Heart left ventricle (tissue), 16 donors: ENCODE measurements around the gene RCAN3. TPM values are rescaled to one million over a fixed set of nuclear protein-coding genes. Genes with fewer than 3 reads are reported as not detected.
A peak's percentile ranks its signal among the peaks of the same experiment; 100 is the strongest.
"Not testable (repeated sequence)": the region's sequence is repeated elsewhere in the genome, so short reads cannot be mapped to it uniquely, and the experiment has no call there.

Source experiments
- ATAC-seq, 4 donors: fragments of 200-7000 bp; cut with Tn5 transposase; one replicate each; pipeline ENCODE4 v1.9.1; 2020 to 2022; ENCODE audit warnings: moderate library complexity in 4 of 4, mild to moderate bottlenecking in 3 of 4, moderate number of reproducible peaks in 1 of 4
- DNase-seq, 5 donors: peaks; one replicate each; pipeline ENCODE4 v3.0.0-alpha.2; 2020
- H3K27ac ChIP-seq, 12 donors: fragments of 200-600 bp; sonication (generic) in 4 of 12; one replicate each; pipeline versions ENCODE4 v1.5.0 to v1.8.0; 2016 to 2022; ENCODE audit warnings: mild to moderate bottlenecking in 2 of 12
- H3K27me3 ChIP-seq, 9 donors: fragments of 200-600 bp; sonication (generic) in 2 of 9; one replicate each; pipeline versions ENCODE4 v1.5.1 to v1.8.0; 2016 to 2022; ENCODE audit warnings: mild to moderate bottlenecking in 3 of 9
- H3K36me3 ChIP-seq, 9 donors: fragments of 200-600 bp; sonication (generic) in 2 of 9; one replicate each; pipeline versions ENCODE4 v1.5.0 to v1.8.0; 2018 to 2022; ENCODE audit warnings: mild to moderate bottlenecking in 2 of 9
- H3K4me1 ChIP-seq, 12 donors: fragments of 200-600 bp; sonication (generic) in 4 of 12; one replicate each; pipeline versions ENCODE4 v1.5.0 to v1.8.0; 2016 to 2022; ENCODE audit warnings: mild to moderate bottlenecking in 3 of 12
- H3K4me3 ChIP-seq, 12 donors: fragments of 200-600 bp; sonication (generic) in 4 of 12; one replicate each; pipeline versions ENCODE4 v1.5.0 to v1.8.0; 2017 to 2022; ENCODE audit warnings: mild to moderate bottlenecking in 9 of 12, moderate library complexity in 4 of 12
- H3K9me3 ChIP-seq, 12 donors: fragments of 200-600 bp; sonication (generic) in 4 of 12; one replicate each; pipeline versions ENCODE4 v1.5.0 to v1.8.0; 2016 to 2022; ENCODE audit warnings: mild to moderate bottlenecking in 1 of 12
- POLR2A ChIP-seq, 2 donors: fragments of 450-650 bp; IDR thresholded peaks; one replicate each; pipeline ENCODE4 v1.6.1; 2017; ENCODE audit warnings: antibody characterized with exemption in 2 of 2, mild to moderate bottlenecking in 2 of 2, moderate library complexity in 2 of 2
- WGBS, 4 donors: extraction: QIAGEN DNeasy Blood & Tissue Kit in 2 of 4; methylation state at CpG; one replicate each; pipeline versions ENCODE4 v1.1.5 to v1.1.7; 2013 to 2018; 5-methylcytosine and 5-hydroxymethylcytosine counted together
- intact Hi-C, 10 donors: fragments of 100-400 bp; cut with DNase I; formaldehyde crosslinking; loops; one replicate each; pipeline versions ENCODE4 v1.11.1 to v1.14.2; 2022
- polyA plus RNA-seq, 2 donors: library from polyadenylated mRNA; stranded (reverse); fragments of 200-250 nt; gene quantifications; one replicate each; pipeline ENCODE4 v1.2.3, GENCODE V29; 2013
- total RNA-seq, 9 donors: library from RNA; depleted of rRNA in 2 of 9; stranded (reverse); fragments of >200 nt in 2 of 9; fragmentation: NEBNext Ultra II Directional in 3 of 9; extraction: Animal tissue kit (Norgen Biotek cat#: 25700) in 3 of 9; gene quantifications; one replicate each; pipeline versions ENCODE4 v1.1.0 to v1.2.4, GENCODE V29; 2016 to 2023
- TF ChIP-seq, protein P1 (sequence below), 12 donors: fragments of 200-600 bp; sonication (generic) in 4 of 12; IDR thresholded peaks; one replicate each; pipeline versions ENCODE4 v1.5.0 to v1.8.0; 2018 to 2022; ENCODE audit warnings: antibody characterized with exemption in 12 of 12, mild to moderate bottlenecking in 5 of 12
- donor health status: ischemic (EF 13 %, LVEDD 7.1; RV severe dilation, severe dysfunction).
- donor health status: healthy with polysubstance abuse.
- donor health status: DM: no; HTN: yes; CAD: no.
- donor health status: DM: no; HTN: no; CAD: no.
- donor health status: ischemic (EF 25% LVEDD 6.9; RV normal size, moderate dysfunction).
- donor health status: ischemic (EF 25% LVEDD 5.7; RV mildly dilated, moderate dysfunction).
- donor health status: healthy.
- donor health status: DM: yes; HTN: yes; CAD: no.
- donor health status: ischemic (EF 35%, LVEDD 5.7; RV mildly dilated, moderate dysfunction).
- donor health status: nonischemic (EF 11% LVEDD 7.7; RV severe dilation, severe dysfunction).
- donor health status: DM: yes; HTN: yes; CAD: no.
- donor health status: PGD.
- donor health status: ischemic (EF 29% LVEDD 5.4; RV normal size, mild dysfunction).
- donor health status: nonischemic (EF 23%, LVEDD 6.1; RV moderate dilation, normal function).

The RCAN3 gene
- total and polyA plus RNA-seq, 11 donors, result 2.1 to 9.7 (median 5.9) TPM

DNA sequence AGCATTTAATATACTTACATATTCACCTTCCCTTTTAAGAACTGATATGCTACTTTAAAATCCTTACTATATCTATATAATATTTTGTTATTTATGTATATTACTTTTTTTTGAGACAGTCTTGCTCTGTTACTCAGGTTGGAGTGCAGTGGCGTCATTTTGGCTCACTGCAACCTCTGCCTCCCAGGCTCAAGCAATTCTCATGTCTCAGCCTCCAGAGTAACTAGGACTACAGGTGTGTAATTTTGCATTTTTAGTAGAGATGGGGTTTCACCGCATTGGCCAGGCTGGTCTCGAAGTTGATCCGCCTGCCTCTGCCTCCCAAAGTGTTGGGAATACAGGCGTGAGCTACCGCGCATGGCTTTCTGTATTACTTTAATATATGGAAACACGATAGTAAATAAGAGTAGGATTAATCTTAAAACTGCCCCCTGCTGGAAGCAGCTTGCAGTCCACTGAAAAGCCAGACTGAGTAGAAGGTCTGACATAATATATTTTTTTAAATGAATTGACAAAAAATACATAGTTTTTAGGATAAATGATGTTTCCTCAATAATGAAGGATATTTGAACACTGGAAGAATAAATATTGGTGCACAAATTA, 24.4 kb downstream of the RCAN3 start:
- DNase-seq, result no peak
- intact Hi-C loops, result loop anchor here in 3 of 10 donors (5.0 kb wide), 2 partner anchors 110 to 325 kb away; partner anchors contain the start of gene NIPAL3 (in 1 of the 3)
- no peak for TF ChIP-seq POLR2A (IDR thresholded peaks at IDR 0.05)
- TF ChIP-seq, protein P1, sequence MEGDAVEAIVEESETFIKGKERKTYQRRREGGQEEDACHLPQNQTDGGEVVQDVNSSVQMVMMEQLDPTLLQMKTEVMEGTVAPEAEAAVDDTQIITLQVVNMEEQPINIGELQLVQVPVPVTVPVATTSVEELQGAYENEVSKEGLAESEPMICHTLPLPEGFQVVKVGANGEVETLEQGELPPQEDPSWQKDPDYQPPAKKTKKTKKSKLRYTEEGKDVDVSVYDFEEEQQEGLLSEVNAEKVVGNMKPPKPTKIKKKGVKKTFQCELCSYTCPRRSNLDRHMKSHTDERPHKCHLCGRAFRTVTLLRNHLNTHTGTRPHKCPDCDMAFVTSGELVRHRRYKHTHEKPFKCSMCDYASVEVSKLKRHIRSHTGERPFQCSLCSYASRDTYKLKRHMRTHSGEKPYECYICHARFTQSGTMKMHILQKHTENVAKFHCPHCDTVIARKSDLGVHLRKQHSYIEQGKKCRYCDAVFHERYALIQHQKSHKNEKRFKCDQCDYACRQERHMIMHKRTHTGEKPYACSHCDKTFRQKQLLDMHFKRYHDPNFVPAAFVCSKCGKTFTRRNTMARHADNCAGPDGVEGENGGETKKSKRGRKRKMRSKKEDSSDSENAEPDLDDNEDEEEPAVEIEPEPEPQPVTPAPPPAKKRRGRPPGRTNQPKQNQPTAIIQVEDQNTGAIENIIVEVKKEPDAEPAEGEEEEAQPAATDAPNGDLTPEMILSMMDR (IDR thresholded peaks at IDR 0.05), result peak; percentile 25 to 59 (median 40)
- Histone ChIP-seq H3K9me3 (no peaks in the 10 kb centered on the region), H3K4me1 (no peaks in the 10 kb centered on the region), H3K27me3 (no peaks in the 10 kb centered on the region), H3K4me3 (no peak overlapping the region), H3K36me3 (peaks cover 0 to 8% (median 0%) of the 10 kb centered on the region in 9 donors), H3K27ac (no peak overlapping the region)
- no peak for ATAC-seq
- 78 to 87% (median 85%) methylated on average over 8 of the region's 8 CpGs for WGBS, 4 donors

DNA sequence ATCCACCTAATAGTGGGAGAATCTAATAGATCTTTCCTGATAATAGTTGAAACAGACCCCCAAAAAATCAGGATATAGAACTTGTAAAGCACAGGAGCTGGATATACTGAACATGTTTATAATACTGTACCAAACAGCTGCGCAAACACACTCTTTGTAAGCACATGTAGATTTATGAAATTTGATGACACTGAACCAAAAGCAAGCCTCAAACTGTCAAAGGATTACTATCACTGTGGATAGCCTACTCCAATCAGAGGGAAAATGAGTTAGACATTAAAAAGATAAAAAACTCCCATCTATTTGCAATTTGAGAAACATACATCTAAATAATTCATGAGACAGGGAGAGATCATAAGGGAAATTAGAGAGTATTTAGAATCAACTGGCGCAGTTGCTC, 26.1 kb downstream of the RCAN3 start:
- no peaks in the 10 kb centered on the region for H3K9me3 ChIP-seq
- H3K36me3 ChIP-seq, result peaks cover 0 to 24% (median 0%) of the 10 kb centered on the region in 9 donors
- no peak overlapping the region for H3K27ac ChIP-seq
- no peaks in the 10 kb centered on the region for H3K4me1 ChIP-seq
- ATAC-seq (no peak), DNase-seq (no peak)
- WGBS, 4 donors, result 95 to 99% (median 97%) methylated on average over 2 of the region's 2 CpGs
- intact Hi-C loops, result loop anchor here in 3 of 10 donors (5.0 kb wide), 2 partner anchors 111 to 326 kb away; partner anchors contain the start of gene NIPAL3 (in 1 of the 3)
- no peaks in the 10 kb centered on the region for H3K27me3 ChIP-seq
- H3K4me3 ChIP-seq, result no peak overlapping the region
- TF ChIP-seq POLR2A (IDR thresholded peaks at IDR 0.05), result no peak
- TF ChIP-seq, protein P1 (IDR thresholded peaks at IDR 0.05), result no peak

DNA sequence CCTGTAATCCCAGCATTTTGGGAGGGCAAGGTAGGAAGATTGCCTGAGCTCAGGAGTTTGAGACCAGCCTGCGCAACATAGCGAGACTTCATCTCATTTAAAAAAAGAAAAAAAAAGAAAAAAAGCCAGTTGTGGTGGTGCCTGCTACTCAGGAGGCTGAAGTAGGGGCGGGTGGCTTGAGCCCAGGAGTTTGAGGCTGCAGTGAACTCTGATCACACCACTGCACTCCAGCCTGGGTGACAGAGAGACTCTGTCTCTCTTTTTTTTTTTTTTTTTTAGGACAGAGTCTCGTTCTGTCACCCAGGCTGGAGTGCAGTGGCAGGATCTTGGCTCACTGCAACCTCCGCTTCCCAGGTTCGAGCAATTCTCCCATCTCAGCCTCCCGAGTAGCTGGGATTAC, 26.7 kb downstream of the RCAN3 start:
- WGBS, 4 donors, result 92 to 97% (median 95%) methylated on average over 7 of the region's 7 CpGs
- not testable (repeated sequence) for H3K27ac ChIP-seq, H3K4me1 ChIP-seq, DNase-seq, H3K4me3 ChIP-seq, H3K27me3 ChIP-seq, ATAC-seq, H3K9me3 ChIP-seq
- peaks cover 0 to 24% (median 0%) of the 10 kb centered on the region in 9 donors for H3K36me3 ChIP-seq
- intact Hi-C loops, result loop anchor here in 3 of 10 donors (5.0 kb wide), 2 partner anchors 112 to 327 kb away; partner anchors contain the start of gene NIPAL3 (in 1 of the 3)

DNA sequence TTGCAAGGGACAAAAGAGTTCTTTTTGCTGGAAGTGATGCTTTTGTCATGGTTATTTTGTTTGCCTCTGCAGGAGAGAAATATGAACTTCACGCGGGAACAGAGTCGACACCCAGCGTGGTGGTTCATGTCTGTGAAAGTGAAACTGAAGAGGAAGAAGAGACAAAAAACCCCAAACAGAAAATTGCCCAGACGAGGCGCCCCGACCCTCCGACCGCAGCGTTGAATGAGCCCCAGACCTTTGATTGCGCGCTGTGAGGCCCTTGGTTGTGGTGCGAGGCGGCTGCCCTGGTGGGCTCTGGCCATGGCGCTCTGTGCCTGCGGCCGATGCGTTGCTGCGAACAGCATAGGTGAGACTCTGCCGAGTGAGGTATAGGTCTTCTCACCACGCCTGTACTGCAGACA, 32.4 kb downstream of the RCAN3 start:
- H3K9me3 ChIP-seq, result no peaks in the 10 kb centered on the region
- TF ChIP-seq, protein P1 (IDR thresholded peaks at IDR 0.05), result no peak
- TF ChIP-seq POLR2A (IDR thresholded peaks at IDR 0.05), result no peak
- 77 to 89% (median 84%) methylated on average over 21 of the region's 21 CpGs for WGBS, 4 donors
- no peaks in the 10 kb centered on the region for H3K27me3 ChIP-seq
- H3K4me3 ChIP-seq, result peak overlapping the region in 1 of 12 donors; percentile 49
- intact Hi-C loops, result loop anchor here in 1 of 10 donors (10.0 kb wide), 1 partner anchor 340 kb away; no protein-coding TSS in a partner anchor
- peak overlapping the region in 1 of 12 donors; percentile 83 for H3K27ac ChIP-seq
- no peak for DNase-seq
- H3K36me3 ChIP-seq, result peaks cover 0 to 45% (median 11%) of the 10 kb centered on the region in 9 donors
- no peak for ATAC-seq
- peaks cover 0 to 19% (median 0%) of the 10 kb centered on the region in 12 donors for H3K4me1 ChIP-seq
